GM10248 (cell line): ENCODE results near the gene HOXC11.

Source experiments
- CTCF ChIA-PET: fragments of 300-600 bp; sonication (Branson Sonifier 250); formaldehyde crosslinking; extraction: SDS; loops from one replicate; lab custom pipeline; 2021; ENCODE audit warnings: antibody characterized with exemption; lab: Yijun Ruan, JAX
- POLR2A ChIA-PET: fragments of 350-650 bp; sonication (Branson Sonifier 250); formaldehyde crosslinking; extraction: SDS; loops from one replicate; lab custom pipeline; 2020; ENCODE audit warnings: antibody characterized with exemption; lab: Yijun Ruan, JAX
- DNase-seq: peaks from one replicate; pipeline ENCODE4 v3.0.0; 2012; ENCODE audit errors: extremely low spot score
- TF ChIP-seq, protein P1 (sequence below): IDR thresholded peaks from 2 replicates; pipeline ENCODE4 v1.5.1; 2012; ENCODE audit warnings: mild to moderate bottlenecking, low read depth; ENCODE audit errors: extremely low read depth, missing control alignments, control extremely low read depth

Gene HOXC11

GRCh38 chr12:54005853-54006558 lies 33.1 kb downstream of the HOXC11 start:
- CTCF ChIA-PET = interaction anchor here (0.6 to 7.2 kb wide), 27 partner anchors 9 to 373 kb away, joined by 3 to 139 read pairs (median 5); partner anchors contain the start of genes COPZ1, HOXC10, HOXC4 and HOXC5
- peak; percentile 82 for DNase-seq
- POLR2A ChIA-PET = no interaction called here
- TF ChIP-seq, protein P1, sequence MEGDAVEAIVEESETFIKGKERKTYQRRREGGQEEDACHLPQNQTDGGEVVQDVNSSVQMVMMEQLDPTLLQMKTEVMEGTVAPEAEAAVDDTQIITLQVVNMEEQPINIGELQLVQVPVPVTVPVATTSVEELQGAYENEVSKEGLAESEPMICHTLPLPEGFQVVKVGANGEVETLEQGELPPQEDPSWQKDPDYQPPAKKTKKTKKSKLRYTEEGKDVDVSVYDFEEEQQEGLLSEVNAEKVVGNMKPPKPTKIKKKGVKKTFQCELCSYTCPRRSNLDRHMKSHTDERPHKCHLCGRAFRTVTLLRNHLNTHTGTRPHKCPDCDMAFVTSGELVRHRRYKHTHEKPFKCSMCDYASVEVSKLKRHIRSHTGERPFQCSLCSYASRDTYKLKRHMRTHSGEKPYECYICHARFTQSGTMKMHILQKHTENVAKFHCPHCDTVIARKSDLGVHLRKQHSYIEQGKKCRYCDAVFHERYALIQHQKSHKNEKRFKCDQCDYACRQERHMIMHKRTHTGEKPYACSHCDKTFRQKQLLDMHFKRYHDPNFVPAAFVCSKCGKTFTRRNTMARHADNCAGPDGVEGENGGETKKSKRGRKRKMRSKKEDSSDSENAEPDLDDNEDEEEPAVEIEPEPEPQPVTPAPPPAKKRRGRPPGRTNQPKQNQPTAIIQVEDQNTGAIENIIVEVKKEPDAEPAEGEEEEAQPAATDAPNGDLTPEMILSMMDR = peak; percentile 94

DNA sequence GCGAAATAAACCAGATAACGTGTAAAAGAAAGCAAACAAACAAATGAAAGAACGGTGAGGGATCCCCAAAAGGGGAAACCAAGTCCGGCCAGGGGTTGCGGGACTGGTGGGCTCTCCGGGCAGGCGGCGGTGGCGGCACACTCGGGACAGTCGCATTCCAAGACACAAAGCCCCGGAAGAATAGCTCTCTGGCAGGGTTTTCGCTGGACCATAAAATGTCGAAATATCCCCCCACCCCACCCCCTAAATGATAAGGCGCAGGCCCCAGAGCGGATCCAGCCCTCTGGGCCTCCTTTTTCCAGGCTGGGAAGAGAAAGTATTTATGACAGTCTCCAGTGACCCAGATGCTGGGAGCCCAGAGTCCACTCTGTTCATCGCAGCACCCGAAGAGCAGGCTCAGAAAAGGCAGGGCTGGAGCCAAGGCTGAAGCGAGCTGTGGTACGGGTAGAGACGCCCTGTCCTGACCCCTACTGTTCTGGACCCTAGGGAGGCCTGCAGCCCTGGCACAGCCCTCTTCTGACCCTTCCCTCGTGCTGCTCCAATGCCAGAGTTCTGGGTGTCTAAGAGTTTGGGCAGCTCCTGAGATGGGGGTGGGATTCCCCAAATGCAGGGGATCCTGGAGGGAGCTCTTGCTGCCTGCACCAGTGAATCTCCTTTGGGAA lies 33.8 kb downstream of the HOXC11 start:
- no peak for DNase-seq
- TF ChIP-seq, protein P1 = no peak
- ChIA-PET CTCF (interaction anchor here (0.8 to 7.2 kb wide), 20 partner anchors 8 to 373 kb away, joined by 3 to 139 read pairs (median 10); partner anchors contain the start of genes HOXC10, HOXC4, HOXC5 and HOXC6), POLR2A (no interaction called here)

DNA sequence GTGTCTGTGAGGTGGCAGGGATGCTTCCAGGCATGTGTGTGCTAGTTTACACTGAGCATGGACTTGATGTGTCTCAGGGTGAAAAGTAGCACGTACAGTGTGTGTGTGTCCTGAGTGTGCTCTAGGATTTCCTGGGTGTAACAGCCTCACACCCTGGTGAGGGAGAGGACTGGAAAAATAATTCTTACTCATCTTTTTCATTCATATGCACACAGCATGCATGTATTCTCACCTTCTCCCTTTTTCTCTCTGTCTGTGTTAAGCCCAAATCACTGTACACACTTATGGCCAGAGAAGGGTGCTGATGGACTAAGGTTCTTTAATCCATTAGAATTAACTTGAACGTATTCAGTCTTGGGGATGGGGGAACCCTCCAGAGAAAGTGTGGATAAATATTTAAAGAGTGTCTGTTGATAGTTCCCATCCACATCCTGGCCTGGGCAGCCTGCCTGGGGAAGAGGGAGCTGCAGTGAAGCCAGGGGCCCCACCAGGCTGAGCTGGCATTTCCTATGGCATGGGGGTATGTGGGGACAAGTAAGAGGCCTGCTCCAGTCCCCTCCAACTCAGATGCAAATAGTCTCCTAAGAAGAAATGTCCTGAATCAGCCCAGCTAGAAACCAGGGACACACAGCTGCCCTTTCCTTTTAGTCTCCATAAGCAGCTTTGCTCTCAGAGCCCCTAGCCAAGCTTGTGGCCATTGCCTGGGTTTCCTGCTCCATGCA lies 34.8 kb downstream of the HOXC11 start:
- ChIA-PET CTCF (interaction anchor here (1.1 to 7.2 kb wide), 9 partner anchors 9 to 372 kb away, joined by 4 to 139 read pairs (median 61); partner anchors contain the start of genes HOXC10, HOXC5, HOXC6 and SMUG1), POLR2A (no interaction called here)

GRCh38 chr12:54008260-54008552 lies 35.3 kb downstream of the HOXC11 start:
- ChIA-PET CTCF (interaction anchor here (1.0 to 7.2 kb wide), 8 partner anchors 13 to 371 kb away, joined by 3 to 139 read pairs (median 78); partner anchors contain the start of genes HOXC10, HOXC5, HOXC6 and SMUG1), POLR2A (no interaction called here)
- DNase-seq = no peak
- TF ChIP-seq, protein P1 = no peak

More for the DNA sequence above, 34.8 kb downstream of the HOXC11 start:
- DNase-seq = no peak
- TF ChIP-seq, protein P1 = no peak

- TF ChIP-seq, protein P1 = no peak
- ChIA-PET POLR2A (interaction anchor here (0.7 kb wide), 2 partner anchors 177 to 184 kb away, joined by 8 to 9 read pairs; no protein-coding TSS in a partner anchor), CTCF (interaction anchor here (1.0 to 7.2 kb wide), 9 partner anchors 13 to 370 kb away, joined by 3 to 139 read pairs (median 61); partner anchors contain the start of genes HOXC10, HOXC5, HOXC6 and SMUG1)
- DNase-seq = no peak
Measured at GRCh38 chr12:54009171-54010052, 36.5 kb downstream of the HOXC11 start.
